CD1c-positive myeloid dendritic cell (primary cell): ENCODE data around the gene TANGO6.
"Not testable (repeated sequence)": the region's sequence is repeated elsewhere in the genome, so short reads cannot be mapped to it uniquely, and the experiment has no call there.

Experiments used
- DNase-seq: peaks from one replicate; pipeline ENCODE4 v3.0.0-alpha.2; 2016; ENCODE audit errors: extremely low spot score

Gene TANGO6

GRCh38 chr16:69056421-69056820, 213.1 kb downstream of the TANGO6 start:
- no peak for DNase-seq

- no peak for DNase-seq
These were observed 214.4 kb downstream of the TANGO6 start for GRCh38 chr16:69057400-69058378.

GRCh38 chr16:69063491-69063890, 220.2 kb downstream of the TANGO6 start:
- DNase-seq, result not testable (repeated sequence)

GRCh38 chr16:69064124-69064763, 220.9 kb downstream of the TANGO6 start:
- DNase-seq, result no peak

- no peak for DNase-seq
These were observed 221.5 kb downstream of the TANGO6 start for GRCh38 chr16:69064764-69065313.

- no peak for DNase-seq
These were observed 226.2 kb downstream of the TANGO6 start for GRCh38 chr16:69069504-69069903.

GRCh38 chr16:69071036-69071435, 227.7 kb downstream of the TANGO6 start:
- DNase-seq, result no peak

GRCh38 chr16:69072640-69072974, 229.3 kb downstream of the TANGO6 start:
- no peak for DNase-seq

GRCh38 chr16:69073181-69073702, 229.9 kb downstream of the TANGO6 start:
- DNase-seq, result no peak

- no peak for DNase-seq
These were observed 233.9 kb downstream of the TANGO6 start for GRCh38 chr16:69077251-69077650.

- no peak for DNase-seq
These were observed 234.7 kb downstream of the TANGO6 start for GRCh38 chr16:69078073-69078472.

GRCh38 chr16:69079697-69080096, 236.4 kb downstream of the TANGO6 start:
- DNase-seq, result no peak

GRCh38 chr16:69083306-69083941, 240.1 kb downstream of the TANGO6 start:
- DNase-seq, result no peak

GRCh38 chr16:69084289-69084688, 241.0 kb downstream of the TANGO6 start:
- no peak for DNase-seq

- DNase-seq, result no peak
These were observed 241.8 kb downstream of the TANGO6 start for GRCh38 chr16:69085032-69085695.

GRCh38 chr16:69087161-69087581, 243.8 kb downstream of the TANGO6 start:
- DNase-seq, result no peak

GRCh38 chr16:69088684-69089083, 245.4 kb downstream of the TANGO6 start:
- DNase-seq, result no peak

- no peak for DNase-seq
These were observed 246.0 kb downstream of the TANGO6 start for GRCh38 chr16:69089091-69089910.

- no peak for DNase-seq
These were observed 250.6 kb downstream of the TANGO6 start for GRCh38 chr16:69093974-69094373.

- DNase-seq, result no peak
These were observed 251.2 kb downstream of the TANGO6 start for GRCh38 chr16:69094501-69094900.

GRCh38 chr16:69095193-69095592, 251.9 kb downstream of the TANGO6 start:
- no peak for DNase-seq
